ELR (cell line): ENCODE data around the gene MGAT5.

Experiments used
- DNase-seq: peaks from one replicate; pipeline ENCODE4 v3.0.0-alpha.2; 2015; ENCODE audit warnings: low read depth

The MGAT5 gene

DNA sequence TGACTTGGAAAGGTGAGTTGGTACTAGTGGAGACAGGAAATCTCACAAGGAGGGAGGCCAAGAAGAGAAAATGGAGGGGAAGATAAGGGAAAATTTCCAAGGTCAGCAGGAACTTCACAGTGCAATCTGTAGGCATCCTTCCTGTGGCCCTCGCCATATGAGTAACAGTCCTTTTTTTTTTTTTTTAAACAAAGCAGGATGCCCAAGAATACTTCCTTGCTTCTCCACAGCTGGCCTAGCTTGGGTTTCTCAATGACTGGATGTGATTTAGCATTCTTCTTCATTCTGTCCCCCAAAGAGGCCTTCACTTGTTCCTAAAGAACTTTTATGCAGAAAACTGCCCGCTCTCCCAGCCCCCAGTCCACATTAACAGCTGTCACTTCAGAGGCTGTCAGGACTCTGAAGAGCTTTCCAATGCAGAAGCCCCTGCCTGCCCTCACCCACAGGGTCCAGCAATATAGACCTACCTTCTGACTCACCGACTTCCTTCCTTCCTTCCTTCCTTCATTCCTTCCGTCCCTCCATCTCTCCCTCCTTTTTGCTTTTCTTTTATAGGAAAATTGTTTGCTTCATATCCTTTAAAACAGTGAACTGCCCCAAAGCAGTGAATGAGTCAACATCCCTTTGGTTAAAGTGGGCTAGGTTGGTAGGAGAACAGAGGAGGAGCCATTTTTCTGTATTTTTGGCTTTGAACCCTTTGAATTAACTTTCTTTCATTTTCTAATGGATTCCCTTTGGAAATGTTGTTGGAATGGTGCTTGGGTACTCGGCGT lies 172.0 kb downstream of the MGAT5 start:
- DNase-seq, result peak; percentile 51

DNA sequence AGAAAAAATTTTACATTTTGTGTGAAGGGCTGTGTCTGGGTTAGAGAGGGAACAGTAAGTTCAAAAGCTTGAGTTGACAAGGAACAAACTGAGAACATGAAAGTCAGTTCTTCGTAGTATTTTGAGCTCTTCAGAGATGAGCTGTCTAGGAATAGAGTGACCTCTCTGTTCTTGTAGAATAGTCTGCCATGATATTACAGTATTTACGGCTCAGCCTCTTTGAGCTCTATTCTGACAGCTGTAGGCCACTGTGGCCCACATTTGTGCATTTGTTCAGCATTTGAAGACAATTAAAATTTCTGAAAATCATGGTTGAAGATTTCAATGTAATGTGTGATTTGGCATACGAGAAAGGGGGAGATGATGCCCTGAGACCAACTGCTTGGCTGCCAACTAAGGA lies 172.8 kb downstream of the MGAT5 start:
- DNase-seq, result no peak

DNA sequence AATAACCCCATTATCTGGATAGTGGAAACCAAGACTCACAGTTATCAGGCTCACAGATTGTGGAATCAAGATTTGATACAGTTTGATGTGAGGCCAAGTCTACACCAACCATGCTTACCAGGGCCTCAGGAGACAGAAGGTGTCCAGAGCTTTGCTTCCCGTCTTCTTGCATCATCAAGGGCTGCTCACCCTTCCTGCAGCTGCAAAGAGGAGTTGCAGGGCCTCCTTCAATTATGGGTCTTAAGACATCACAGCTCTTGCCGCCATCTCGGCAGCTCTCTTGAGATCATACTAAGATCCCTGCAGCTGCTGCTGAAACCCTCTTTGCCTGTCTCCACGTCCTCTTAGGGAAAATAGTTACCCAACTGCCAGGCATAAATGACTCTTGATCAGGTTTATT lies 176.0 kb downstream of the MGAT5 start:
- no peak for DNase-seq

DNA sequence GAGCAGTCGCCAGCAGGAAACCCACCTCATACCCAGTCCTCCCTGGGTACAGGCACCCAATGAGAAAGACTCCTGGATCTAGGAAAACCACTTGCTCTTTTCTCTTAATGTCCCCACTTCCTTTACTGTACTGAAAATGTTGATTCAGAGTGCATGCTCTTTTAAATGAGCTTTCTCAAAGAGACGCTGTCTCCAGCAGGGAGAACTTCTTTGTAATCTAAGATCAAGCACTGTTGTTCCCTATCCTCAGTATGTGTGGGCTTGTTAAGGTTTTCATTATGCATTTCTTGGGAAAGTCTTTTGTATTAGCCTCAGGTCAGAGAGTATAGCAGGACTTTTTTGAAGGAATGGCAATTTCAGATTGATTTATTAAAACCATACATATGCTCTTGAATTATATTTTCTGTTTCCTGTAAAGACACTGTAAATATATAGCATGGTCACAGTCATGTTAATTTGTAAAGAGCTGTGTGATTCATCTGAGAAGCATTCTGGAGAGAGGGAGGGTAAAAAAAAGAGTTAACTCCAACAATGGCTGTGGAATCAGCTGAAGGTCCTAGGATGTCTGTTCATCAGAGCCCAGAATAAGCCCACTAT lies 178.1 kb downstream of the MGAT5 start:
- DNase-seq, result peak; percentile 79

DNA sequence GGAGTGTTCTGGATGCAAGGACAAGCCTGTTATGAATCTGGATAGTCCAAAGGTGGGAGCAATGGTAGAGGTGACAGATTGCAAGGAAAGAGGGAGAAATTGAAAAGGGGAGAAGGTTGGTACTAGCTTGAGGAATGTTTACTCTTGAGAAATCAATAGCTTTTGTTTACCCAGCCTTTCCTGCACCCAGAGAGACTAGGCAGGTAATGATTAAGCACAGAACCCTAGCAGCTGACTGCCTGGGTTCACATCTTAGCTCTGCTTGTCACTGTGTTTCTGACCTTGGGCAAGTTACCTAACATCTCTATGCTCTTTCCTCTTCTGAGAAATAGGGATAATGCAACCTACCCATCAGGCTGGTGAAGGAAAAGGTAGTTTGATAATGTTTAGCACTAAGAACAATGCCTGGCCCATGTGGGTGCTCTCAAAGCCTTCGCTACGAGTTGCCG lies 178.6 kb downstream of the MGAT5 start:
- peak; percentile 40 for DNase-seq

DNA sequence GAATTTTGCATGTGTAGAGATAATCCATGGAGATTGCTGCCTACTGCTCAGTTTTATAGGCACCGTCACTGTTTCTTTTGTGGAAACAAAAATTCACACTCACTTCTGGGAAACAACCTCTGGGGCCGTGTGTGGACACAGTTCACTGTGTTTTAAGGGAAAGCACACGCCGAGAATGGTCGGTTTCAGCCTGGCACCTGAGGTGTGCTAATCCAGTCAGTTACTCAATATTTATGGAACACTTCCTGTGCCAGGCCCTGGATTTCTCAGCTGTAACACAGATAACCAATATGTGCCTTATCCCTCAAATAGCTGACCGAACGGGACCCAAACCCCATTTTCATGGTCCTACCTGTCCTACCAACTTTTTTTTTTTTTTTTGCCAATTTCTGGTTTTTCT lies 179.6 kb downstream of the MGAT5 start:
- no peak for DNase-seq

DNA sequence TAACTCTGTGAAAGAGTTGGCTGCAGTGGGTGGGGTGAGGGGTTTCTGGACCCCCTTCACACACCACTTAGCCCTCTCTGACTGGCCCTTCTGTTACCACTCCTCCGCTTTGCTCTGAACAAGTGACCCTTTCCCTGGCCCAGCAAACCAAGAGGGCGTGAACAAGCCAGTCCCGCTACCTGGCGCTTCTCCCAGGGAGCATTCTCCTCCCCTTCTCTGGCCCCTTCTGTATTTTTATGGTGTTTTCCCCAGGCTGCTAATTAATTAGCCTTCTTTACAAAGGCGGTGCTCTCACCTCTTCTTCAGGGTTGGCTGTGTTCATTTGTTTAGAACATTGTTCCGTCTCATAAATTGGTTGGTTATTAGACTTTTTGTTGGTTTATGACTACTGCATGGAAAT lies 180.1 kb downstream of the MGAT5 start:
- no peak for DNase-seq

DNA sequence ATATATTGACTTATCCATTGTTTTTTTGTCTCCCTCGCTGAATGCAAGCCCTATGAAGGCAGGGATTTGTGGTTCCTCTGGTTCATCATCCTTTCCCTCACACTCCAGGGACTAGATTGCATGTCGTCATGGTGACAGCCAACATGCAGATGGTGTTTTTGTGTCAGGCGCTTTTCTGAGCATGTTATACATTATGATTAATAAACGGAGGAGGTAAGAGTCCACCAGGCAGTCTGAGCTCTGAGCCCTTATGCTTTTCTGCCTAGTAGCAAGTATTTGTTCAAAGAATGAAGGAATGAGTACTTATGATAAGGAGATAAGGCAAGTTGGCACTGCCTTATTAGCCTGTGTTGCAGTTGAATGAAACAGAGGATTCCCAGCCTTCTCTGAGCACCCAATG lies 181.6 kb downstream of the MGAT5 start:
- no peak for DNase-seq

DNA sequence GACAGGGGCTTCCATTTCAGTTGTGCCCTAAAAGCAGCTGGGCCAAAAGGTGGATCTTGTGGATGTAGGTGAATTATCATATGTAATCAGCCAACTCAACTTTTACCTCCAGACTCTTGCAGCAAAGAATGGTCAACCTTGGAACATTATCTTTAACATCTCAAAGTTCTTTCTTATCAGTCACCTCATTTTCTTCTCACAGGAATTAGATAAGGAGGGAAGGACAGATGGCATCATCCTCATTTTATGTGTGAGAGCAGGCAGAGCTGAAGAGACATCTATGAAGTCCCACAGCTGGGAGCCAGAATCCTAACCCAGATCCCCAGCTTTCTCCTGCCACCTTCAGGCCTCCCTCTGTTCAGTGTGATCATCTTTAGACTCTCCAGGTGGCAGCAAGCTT lies 182.1 kb downstream of the MGAT5 start:
- no peak for DNase-seq

DNA sequence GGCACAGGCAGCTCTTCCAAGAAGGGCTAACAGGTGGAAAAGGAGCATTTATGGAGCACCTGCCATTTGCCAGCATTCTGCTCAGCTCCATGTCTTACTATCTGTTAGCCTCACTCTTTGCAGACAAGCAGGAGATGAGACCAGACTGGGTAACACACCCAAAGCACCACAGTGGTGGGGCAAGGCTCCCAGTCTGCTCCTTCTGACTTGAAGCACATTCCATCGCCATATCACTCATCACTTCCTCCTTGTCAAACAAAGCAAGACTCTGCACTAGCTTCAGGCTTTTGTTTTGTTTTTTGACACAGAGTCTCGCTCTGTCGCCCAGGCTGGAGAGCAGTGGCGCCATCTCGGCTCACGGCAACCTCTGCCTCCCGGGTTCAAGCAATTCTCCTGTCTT lies 182.8 kb downstream of the MGAT5 start:
- peak; percentile 10 for DNase-seq

DNA sequence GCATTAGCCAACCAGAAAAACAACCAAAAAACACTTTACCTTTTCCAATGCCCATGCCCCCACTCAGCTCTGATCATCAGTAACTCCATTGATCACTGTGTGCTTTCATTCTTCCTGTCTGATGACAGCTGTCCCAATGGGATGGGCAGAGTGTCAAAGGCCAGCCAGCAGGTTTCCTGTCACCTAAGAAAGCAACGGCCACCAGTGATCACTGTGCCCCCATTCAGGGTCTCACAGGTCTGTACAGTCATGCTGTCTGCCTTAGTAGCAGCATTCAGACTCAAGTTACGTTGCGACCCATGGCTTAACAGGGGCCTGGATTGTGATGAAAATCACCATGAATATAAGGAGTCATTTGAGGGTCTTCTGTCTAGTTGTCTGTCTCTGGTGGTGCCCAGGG lies 184.5 kb downstream of the MGAT5 start:
- DNase-seq, result no peak

DNA sequence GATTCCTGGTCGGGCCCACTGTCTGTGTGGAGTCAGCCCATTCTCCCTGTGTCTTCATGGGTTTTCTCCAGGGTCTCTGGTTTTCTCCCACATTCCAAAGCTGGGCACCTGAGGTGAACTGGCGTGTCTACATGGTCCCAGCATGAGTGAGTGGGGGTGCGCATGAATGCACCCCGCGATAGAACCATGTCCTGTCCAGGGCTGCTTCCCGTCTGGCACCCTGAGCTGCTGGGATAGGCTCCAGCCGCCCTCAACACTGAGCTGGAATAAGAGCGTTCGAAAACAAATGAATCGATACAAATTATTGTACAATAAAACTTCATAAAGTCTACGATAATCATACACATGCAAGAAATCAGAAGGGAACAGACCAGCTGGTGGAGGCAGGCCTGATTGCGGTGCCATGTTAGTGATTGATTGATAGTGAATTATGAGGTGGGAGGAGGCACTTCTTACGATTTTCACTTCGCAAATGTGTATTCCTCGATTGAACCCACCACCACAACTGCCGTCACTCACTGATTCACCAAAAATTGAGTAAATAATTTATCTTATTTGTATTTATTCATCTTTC lies 186.6 kb downstream of the MGAT5 start:
- DNase-seq, result no peak

DNA sequence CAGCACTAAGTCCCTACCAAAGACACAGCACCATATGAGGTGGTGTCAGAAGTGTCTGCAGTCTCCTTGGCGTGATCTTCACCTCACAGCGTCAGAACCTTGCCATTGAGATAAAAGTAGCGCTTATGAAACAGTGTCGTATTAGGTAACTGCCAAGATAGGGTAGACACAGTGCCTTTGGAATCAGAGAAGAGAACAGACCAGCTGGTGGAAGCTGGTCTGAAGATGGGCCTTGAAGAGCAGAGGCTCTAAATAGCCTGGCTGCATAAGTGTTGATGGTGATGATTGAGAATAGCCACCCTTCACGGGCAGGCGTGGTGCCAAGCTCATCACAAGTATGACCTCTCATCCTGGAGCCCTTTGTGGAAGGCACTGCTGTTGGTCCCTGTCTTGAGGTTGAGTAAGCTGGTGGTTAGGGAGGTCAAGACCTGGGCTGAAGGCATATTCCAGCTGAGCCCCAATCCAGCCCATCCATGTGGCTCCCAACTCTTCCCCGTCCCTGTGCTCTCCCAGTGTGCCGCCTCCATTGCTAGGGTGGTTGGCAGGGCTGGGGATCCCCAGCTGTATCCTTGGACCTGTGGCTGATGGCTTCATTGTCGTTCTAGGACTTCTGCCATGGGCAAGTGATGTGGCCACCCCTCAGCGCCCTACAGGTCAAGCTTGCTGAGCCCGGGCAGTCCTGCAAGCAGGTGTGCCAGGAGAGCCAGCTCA lies 187.4 kb downstream of the MGAT5 start:
- DNase-seq, result no peak

DNA sequence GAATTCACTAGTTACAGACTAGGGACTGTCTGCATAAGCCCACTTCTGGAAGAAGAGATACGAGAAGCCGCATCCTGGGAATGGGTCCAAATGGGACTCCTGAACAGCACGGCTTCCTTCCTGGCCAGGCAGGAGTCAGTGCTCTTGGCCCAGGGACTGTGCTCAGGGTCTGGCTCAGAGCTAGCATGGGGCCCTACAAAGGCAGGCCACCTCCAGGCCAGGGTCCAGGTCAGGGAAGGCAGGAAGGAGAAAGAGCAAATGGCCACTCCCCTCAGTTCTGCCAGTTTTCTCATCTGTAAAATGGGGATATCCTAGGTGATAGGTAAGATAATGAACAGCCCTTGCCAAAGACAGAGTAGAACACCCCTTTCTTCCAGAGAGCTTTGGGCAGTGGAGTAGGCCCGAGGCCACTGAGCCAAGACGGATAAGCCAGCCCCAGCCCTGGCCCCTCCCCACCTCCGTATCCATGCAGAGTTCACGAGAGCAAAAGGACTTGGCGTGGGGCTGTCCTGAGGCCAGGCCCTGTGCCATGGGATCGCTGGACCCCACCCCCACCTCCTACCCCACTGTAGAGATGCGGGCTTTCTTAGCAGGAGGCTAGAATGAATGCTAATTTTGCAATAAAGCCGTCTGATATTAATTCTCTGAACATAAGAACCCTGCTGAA lies 190.1 kb downstream of the MGAT5 start:
- DNase-seq, result no peak

DNA sequence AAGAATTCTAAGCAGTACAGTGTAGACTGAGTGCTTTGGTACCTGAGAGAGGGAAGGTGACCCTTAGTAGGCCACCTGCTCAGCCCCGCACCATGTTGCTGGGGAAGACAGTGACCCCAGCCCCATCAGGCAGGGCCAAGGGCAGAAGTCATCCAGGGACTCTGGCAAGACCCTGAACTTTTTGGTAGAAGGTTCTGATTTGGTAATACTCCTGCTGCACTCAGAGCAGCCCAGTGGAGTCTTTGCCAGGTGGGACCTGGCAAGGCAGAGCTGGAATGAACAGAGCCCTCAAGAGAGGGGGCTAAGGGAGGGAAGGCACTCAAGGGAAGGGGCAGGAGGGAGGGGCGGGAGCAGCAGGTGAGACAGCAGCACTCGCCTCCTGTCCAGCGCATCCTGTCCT lies 191.2 kb downstream of the MGAT5 start:
- DNase-seq, result no peak

DNA sequence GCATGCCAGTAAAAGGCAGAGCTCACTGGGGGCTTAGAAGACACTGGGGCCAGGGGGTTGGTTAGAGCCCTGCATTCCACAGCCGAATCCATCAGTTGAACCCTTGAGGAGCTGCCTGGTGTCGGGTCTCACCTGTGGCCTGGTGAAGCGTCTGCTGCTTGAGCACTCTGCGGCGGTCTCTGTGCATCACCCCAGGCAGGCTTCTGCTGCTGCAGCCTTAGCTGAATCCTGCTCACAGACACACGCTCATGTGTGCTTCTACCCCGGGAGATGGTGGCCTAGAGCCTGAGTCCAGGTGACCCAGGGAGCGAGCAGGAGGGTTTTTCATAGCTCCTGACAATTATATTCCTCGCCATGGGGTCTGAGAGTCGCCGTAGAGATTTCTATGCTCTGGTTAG lies 192.1 kb downstream of the MGAT5 start:
- no peak for DNase-seq

DNA sequence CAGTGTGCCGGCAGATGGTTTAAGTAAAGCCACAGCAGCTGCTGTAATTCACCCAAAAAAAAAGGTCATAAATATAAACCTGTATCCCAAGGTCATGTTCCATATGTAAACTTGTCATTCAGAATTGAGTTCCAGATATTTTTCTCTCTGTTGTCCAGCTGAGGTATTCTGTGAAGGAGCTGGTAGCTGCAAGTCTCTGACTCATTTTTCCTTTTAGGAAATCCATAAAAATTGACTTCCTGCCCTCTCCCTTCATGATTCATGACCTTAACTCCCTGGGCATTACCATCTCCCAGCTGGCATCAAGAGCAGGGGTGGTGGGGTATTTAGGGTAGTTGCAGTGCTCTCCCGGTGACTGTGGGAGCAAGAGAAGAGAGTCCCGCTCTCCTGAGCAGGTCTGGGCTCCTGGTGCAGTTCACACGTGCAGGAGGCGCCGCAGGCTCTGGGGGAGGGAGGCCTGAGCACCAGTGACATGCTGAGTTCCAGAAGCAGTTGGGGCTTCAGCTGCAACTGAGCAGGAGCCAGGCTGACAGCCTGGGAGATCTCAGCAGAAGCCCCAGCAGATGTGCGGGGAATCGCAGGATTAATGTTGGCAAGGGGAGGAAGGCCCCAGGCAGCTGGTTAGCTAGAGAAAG lies 192.6 kb downstream of the MGAT5 start:
- DNase-seq, result peak; percentile 70

DNA sequence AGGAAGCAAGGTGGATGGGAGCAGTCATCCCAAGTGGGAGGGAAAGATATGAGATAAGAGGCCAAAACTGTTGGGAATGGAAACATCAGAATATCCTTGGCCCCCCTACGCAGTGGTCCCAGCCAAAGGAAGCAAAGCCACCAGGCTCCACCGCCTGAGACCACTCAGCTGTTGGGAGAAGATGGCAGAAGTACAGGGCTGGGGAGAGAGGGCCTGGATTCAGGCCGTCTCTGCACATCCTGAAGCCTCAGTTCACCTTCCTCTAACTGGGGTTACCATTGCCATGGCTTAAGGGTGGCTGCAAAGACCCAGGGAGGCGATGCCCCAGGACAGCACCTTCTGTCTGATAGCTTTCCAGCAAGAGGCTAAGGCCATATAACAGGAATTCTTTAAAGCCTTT lies 193.8 kb downstream of the MGAT5 start:
- DNase-seq, result no peak

DNA sequence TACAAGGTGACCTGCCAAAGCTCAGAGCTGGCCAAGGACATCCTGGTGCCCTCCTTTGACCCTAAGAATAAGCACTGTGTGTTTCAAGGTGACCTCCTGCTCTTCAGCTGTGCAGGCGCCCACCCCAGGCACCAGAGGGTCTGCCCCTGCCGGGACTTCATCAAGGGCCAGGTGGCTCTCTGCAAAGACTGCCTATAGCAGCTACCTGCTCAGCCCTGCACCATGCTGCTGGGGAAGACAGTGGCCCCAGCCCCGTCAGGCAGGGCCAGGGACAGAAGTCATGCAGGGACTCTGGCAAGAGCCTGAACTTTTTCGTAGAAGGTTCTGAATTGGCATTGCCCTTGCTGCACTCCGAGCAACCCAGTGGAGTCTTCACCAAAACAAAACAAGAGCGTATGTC lies 194.8 kb downstream of the MGAT5 start:
- DNase-seq, result no peak

DNA sequence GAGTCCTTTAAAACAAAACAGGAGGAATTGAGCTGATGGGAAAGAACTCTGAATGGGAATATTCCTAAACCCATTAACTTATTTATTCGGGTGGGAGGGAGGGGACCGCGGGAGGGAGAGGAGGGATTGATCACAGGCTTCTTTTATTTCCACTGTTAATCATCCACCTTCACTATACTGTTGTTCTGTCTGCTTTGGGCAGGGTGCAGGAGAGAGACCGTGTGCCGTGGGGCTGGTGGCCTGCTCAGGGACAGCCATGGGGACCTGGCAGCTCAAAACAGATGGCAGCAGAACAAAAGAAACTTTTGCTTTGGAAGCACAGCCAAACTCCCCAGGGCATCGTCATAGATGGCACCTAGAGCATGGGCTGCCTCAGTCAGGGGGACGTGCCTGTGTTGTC lies 195.3 kb downstream of the MGAT5 start:
- DNase-seq, result no peak

DNA sequence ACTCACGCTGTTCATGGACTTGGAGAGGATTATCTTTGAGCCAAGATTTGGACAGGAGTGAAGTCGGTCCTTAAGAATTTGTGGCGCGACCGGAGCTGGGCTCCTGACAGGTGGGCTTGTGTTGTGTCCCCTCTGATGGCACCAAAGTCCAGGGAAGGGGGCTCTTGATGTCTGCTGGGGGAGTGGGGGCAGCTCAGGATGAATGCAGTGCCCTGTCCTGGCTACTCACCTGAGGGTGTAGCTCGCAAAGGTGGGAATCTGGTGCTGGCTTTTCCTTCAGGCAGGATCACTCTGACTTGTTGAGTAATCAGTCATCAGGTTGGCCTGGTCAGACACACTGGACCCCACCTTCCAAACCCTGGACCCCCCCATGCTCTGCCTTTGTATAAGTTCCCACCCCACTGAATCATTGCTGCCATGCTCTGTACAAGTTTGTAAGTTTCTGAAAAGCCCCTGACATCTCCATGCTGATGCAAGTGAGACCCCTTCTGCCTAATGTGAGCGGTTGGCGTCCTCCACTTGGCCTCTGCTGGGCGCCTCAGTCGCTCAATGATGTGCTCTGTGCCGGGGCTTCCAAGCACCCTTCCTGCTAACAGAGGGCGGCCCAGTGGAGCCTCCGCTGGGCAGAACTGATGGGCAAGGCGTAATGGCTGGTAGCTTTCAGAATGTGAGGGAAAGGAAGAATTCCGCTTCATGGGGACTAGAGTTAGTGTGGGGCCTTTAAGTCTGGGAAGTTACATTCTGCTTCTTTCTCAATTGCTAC lies 196.1 kb downstream of the MGAT5 start:
- DNase-seq, result no peak
